D721Med (cell line): ENCODE results near the gene CHIC2.

Experiments used
- DNase-seq: peaks from one replicate; pipeline ENCODE4 v3.0.0; 2011; ENCODE audit warnings: low spot score; ENCODE audit not compliant: insufficient read length
- FAIRE-seq: peaks from 2 replicates; lab custom pipeline; 2011; peaks lifted over from hg19 to GRCh38; lab: Jason Lieb, UNC
- CTCF ChIP-seq: IDR thresholded peaks from 2 replicates; pipeline ENCODE4 v1.5.1; 2012; ENCODE audit warnings: mild to moderate bottlenecking, control low read depth; ENCODE audit not compliant: insufficient read depth; ENCODE audit errors: missing control alignments

Gene CHIC2

GRCh38 chr4:54001668-54002365, 62.6 kb downstream of the CHIC2 start:
- FAIRE-seq (no peak), DNase-seq (no peak)
- no peak for TF ChIP-seq CTCF

- no peak for TF ChIP-seq CTCF
- DNase-seq = no peak
- FAIRE-seq = no peak
These were observed 66.5 kb downstream of the CHIC2 start for GRCh38 chr4:53997898-53998297.

- DNase-seq = no peak
- no peak for TF ChIP-seq CTCF
- FAIRE-seq = no peak
These were observed 69.9 kb downstream of the CHIC2 start for GRCh38 chr4:53994382-53995102.

GRCh38 chr4:53992785-53993184, 71.6 kb downstream of the CHIC2 start:
- TF ChIP-seq CTCF = no peak
- FAIRE-seq = no peak
- no peak for DNase-seq

- no peak for TF ChIP-seq CTCF
- DNase-seq (no peak), FAIRE-seq (no peak)
These were observed 72.6 kb downstream of the CHIC2 start for GRCh38 chr4:53991821-53992220.

- no peak for FAIRE-seq
- no peak for TF ChIP-seq CTCF
- no peak for DNase-seq
These were observed 73.8 kb downstream of the CHIC2 start for GRCh38 chr4:53990641-53991040.

- no peak for TF ChIP-seq CTCF
- FAIRE-seq (no peak), DNase-seq (no peak)
These were observed 76.6 kb downstream of the CHIC2 start for GRCh38 chr4:53987761-53988171.
